NT2/D1 (cell line): ENCODE results near the gene RIMBP2.

Source experiments
- DNase-seq: peaks from one replicate; pipeline ENCODE4 v3.0.0-alpha.2; 2011; ENCODE audit warnings: low read depth, low spot score
- H3K27me3 ChIP-seq: 2 replicates; pipeline ENCODE4 v1.6.0; 2011; ENCODE audit warnings: mild to moderate bottlenecking; ENCODE audit not compliant: insufficient read length, insufficient read depth
- H3K36me3 ChIP-seq: 2 replicates; pipeline ENCODE4 v1.6.1; 2011; ENCODE audit warnings: mild to moderate bottlenecking, low read length, mixed read lengths; ENCODE audit not compliant: insufficient read depth, insufficient read length
- H3K4me1 ChIP-seq: 2 replicates; pipeline ENCODE4 v1.5.1; 2011; ENCODE audit not compliant: insufficient read depth, insufficient read length
- H3K4me3 ChIP-seq: 2 replicates; pipeline ENCODE4 v1.5.1; 2011; ENCODE audit warnings: low read depth; ENCODE audit not compliant: insufficient read length
- H3K9ac ChIP-seq: 2 replicates; pipeline ENCODE4 v1.6.0; 2011; ENCODE audit warnings: low read depth; ENCODE audit not compliant: insufficient read length
- H3K9me3 ChIP-seq: 2 replicates; pipeline ENCODE4 v1.5.1; 2011; ENCODE audit warnings: mild to moderate bottlenecking, low read length; ENCODE audit not compliant: insufficient read depth
- SUZ12 ChIP-seq: IDR thresholded peaks from 2 replicates; pipeline ENCODE4 v1.6.1; 2011; ENCODE audit not compliant: insufficient read length, insufficient read depth; ENCODE audit errors: extremely low read depth
- YY1 ChIP-seq: IDR thresholded peaks from 2 replicates; pipeline ENCODE4 v1.6.1; 2011; ENCODE audit not compliant: insufficient read length, insufficient read depth
- ZNF274 ChIP-seq: IDR thresholded peaks from 2 replicates; pipeline ENCODE4 v1.6.1; 2011; ENCODE audit warnings: mild to moderate bottlenecking, low read depth, low read length

RIMBP2 gene

GRCh38 chr12:130525384-130526172 lies 190.5 kb downstream of the RIMBP2 start:
- Histone ChIP-seq H3K4me1 (peaks cover 10% of the 10 kb centered on the region), H3K4me3 (no peak overlapping the region), H3K36me3 (no peaks in the 10 kb centered on the region), H3K27me3 (no peaks in the 10 kb centered on the region), H3K9ac (no peak overlapping the region), H3K9me3 (no peaks in the 10 kb centered on the region)
- DNase-seq: no peak
- TF ChIP-seq ZNF274: no peak
- TF ChIP-seq SUZ12: no peak
- TF ChIP-seq YY1: no peak

- Histone ChIP-seq H3K36me3 (no peaks in the 10 kb centered on the region), H3K9me3 (no peaks in the 10 kb centered on the region), H3K27me3 (no peaks in the 10 kb centered on the region), H3K9ac (no peak overlapping the region), H3K4me3 (no peak overlapping the region), H3K4me1 (peaks cover 10% of the 10 kb centered on the region)
- no peak for DNase-seq
- TF ChIP-seq ZNF274 (no peak), SUZ12 (no peak), YY1 (no peak)
Measured at GRCh38 chr12:130524759-130525158, 191.3 kb downstream of the RIMBP2 start.

- Histone ChIP-seq H3K9ac (no peak overlapping the region), H3K4me3 (no peak overlapping the region), H3K36me3 (no peaks in the 10 kb centered on the region), H3K4me1 (peaks cover 10% of the 10 kb centered on the region), H3K9me3 (no peaks in the 10 kb centered on the region), H3K27me3 (no peaks in the 10 kb centered on the region)
- no peak for DNase-seq
- TF ChIP-seq ZNF274 (no peak), SUZ12 (no peak), YY1 (no peak)
Measured at GRCh38 chr12:130523863-130524614, 192.1 kb downstream of the RIMBP2 start.

GRCh38 chr12:130523208-130523607 lies 192.9 kb downstream of the RIMBP2 start:
- Histone ChIP-seq H3K9me3 (no peaks in the 10 kb centered on the region), H3K36me3 (no peaks in the 10 kb centered on the region), H3K4me3 (no peak overlapping the region), H3K4me1 (peaks cover 10% of the 10 kb centered on the region), H3K9ac (no peak overlapping the region), H3K27me3 (no peaks in the 10 kb centered on the region)
- TF ChIP-seq YY1: no peak
- TF ChIP-seq ZNF274: no peak
- TF ChIP-seq SUZ12: no peak
- no peak for DNase-seq

- no peaks in the 10 kb centered on the region for H3K27me3 ChIP-seq
- TF ChIP-seq YY1 (no peak), ZNF274 (no peak), SUZ12 (no peak)
- no peak overlapping the region for H3K9ac ChIP-seq
- no peaks in the 10 kb centered on the region for H3K9me3 ChIP-seq
- H3K36me3 ChIP-seq: no peaks in the 10 kb centered on the region
- no peak overlapping the region for H3K4me3 ChIP-seq
- peaks cover 10% of the 10 kb centered on the region for H3K4me1 ChIP-seq
- no peak for DNase-seq
Measured at GRCh38 chr12:130522244-130522834, 193.8 kb downstream of the RIMBP2 start.

- Histone ChIP-seq H3K4me1 (peaks cover 10% of the 10 kb centered on the region), H3K9me3 (0 out of 2 replicates have a peak, but pooled peaks cover under 1% of the 10 kb centered on the region), H3K4me3 (no peak overlapping the region), H3K36me3 (no peaks in the 10 kb centered on the region), H3K27me3 (no peaks in the 10 kb centered on the region), H3K9ac (no peak overlapping the region)
- TF ChIP-seq ZNF274 (no peak), YY1 (no peak), SUZ12 (no peak)
- no peak for DNase-seq
Measured at GRCh38 chr12:130521375-130522124, 194.5 kb downstream of the RIMBP2 start.
